ENCODE measurements around the gene USP31. TPM values are rescaled to one million over a fixed set of nuclear protein-coding genes. Genes with fewer than 3 reads are reported as not detected.

The USP31 gene
- total RNA-seq, 2 donors from 2014 or later: 16.2 to 67.3 TPM

GRCh38 chr16:23188911-23189310 lies 39.7 kb upstream of the USP31 start:
- no peaks in the 10 kb centered on the region for H3K9me3 ChIP-seq
- 79% methylated on average over 2 of the region's 2 CpGs for WGBS
- H3K36me3 ChIP-seq: no peaks in the 10 kb centered on the region
- DNase-seq (ENCODE audit: low spot score): no peak
- H3K27me3 ChIP-seq (replicated peaks; ENCODE audit: insufficient read depth): no peaks in the 10 kb centered on the region
- H3K4me3 ChIP-seq: no peak overlapping the region
- H3K27ac ChIP-seq: no peak overlapping the region
- TF ChIP-seq POLR2AphosphoS5 (IDR thresholded peaks at IDR 0.05) (no peak), POLR2A (IDR thresholded peaks at IDR 0.05) (no peak), CTCF (IDR thresholded peaks at IDR 0.05) (no peak)
- no peaks in the 10 kb centered on the region for H3K4me1 ChIP-seq (replicated peaks)
- intact Hi-C loops (cut with DNase I): no loop called here

GRCh38 chr16:23187341-23187740 lies 38.1 kb upstream of the USP31 start:
- 64% methylated on average over 3 of the region's 3 CpGs for WGBS
- no peak overlapping the region for H3K27ac ChIP-seq
- H3K27me3 ChIP-seq (replicated peaks; ENCODE audit: insufficient read depth): no peaks in the 10 kb centered on the region
- H3K36me3 ChIP-seq: no peaks in the 10 kb centered on the region
- no peak for DNase-seq (ENCODE audit: low spot score)
- no peak overlapping the region for H3K4me3 ChIP-seq
- H3K9me3 ChIP-seq: no peaks in the 10 kb centered on the region
- H3K4me1 ChIP-seq (replicated peaks): no peaks in the 10 kb centered on the region
- TF ChIP-seq CTCF (IDR thresholded peaks at IDR 0.05): no peak
- no peak for TF ChIP-seq POLR2AphosphoS5 (IDR thresholded peaks at IDR 0.05)
- no peak for TF ChIP-seq POLR2A (IDR thresholded peaks at IDR 0.05)
- intact Hi-C loops (cut with DNase I): no loop called here

DNA sequence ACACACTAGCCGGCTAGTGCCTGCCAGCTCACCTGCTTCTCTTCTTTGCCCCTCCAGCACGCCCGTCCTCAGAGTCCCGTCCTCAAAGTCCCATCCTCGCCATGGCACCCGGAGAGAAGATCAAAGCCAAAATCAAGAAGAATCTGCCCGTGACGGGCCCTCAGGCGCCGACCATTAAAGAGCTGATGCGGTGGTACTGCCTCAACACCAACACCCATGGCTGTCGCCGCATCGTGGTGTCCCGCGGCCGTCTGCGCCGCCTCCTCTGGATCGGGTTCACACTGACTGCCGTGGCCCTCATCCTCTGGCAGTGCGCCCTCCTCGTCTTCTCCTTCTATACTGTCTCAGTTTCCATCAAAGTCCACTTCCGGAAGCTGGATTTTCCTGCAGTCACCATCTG lies 36.9 kb upstream of the USP31 start:
- Histone ChIP-seq H3K4me1 (replicated peaks) (no peaks in the 10 kb centered on the region), H3K4me3 (no peak overlapping the region), H3K9me3 (no peaks in the 10 kb centered on the region), H3K36me3 (no peaks in the 10 kb centered on the region), H3K27ac (no peak overlapping the region), H3K27me3 (replicated peaks; ENCODE audit: insufficient read depth) (no peaks in the 10 kb centered on the region)
- DNase-seq (ENCODE audit: low spot score): no peak
- 85% methylated on average over 24 of the region's 24 CpGs for WGBS
- intact Hi-C loops (cut with DNase I): no loop called here
- TF ChIP-seq POLR2A (IDR thresholded peaks at IDR 0.05) (no peak), CTCF (IDR thresholded peaks at IDR 0.05) (no peak), POLR2AphosphoS5 (IDR thresholded peaks at IDR 0.05) (no peak)

DNA sequence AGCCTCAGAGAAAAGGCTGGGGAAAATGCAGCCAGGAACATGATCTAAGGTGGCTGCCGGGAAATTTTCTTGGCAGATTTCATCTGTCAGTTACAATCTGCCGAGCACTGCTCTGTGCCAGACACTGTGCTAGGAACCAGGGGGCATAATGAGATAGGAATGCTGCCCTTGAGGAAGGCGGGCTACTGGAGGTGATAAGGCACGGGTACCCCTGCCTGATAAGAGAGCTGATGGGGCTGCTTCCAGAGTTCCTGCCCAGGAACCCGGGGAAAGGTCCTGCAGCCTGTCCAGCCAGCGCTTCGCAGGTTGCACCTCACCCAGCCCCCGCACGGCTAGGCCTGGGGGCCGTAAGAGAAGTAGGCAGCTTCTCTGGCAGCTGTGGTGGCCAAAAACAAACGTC lies 36.4 kb upstream of the USP31 start:
- H3K27ac ChIP-seq: no peak overlapping the region
- H3K27me3 ChIP-seq (replicated peaks; ENCODE audit: insufficient read depth): no peaks in the 10 kb centered on the region
- intact Hi-C loops (cut with DNase I): no loop called here
- no peak for DNase-seq (ENCODE audit: low spot score)
- H3K4me1 ChIP-seq (replicated peaks): no peaks in the 10 kb centered on the region
- H3K4me3 ChIP-seq: no peak overlapping the region
- H3K36me3 ChIP-seq: no peaks in the 10 kb centered on the region
- 41% methylated on average over 11 of the region's 11 CpGs for WGBS
- TF ChIP-seq CTCF (IDR thresholded peaks at IDR 0.05): no peak
- no peak for TF ChIP-seq POLR2AphosphoS5 (IDR thresholded peaks at IDR 0.05)
- TF ChIP-seq POLR2A (IDR thresholded peaks at IDR 0.05): no peak
- no peaks in the 10 kb centered on the region for H3K9me3 ChIP-seq

GRCh38 chr16:23183543-23183862 lies 34.3 kb upstream of the USP31 start:
- WGBS: 26% methylated on average over 4 of the region's 4 CpGs
- TF ChIP-seq CTCF (IDR thresholded peaks at IDR 0.05) (no peak), POLR2AphosphoS5 (IDR thresholded peaks at IDR 0.05) (no peak), POLR2A (IDR thresholded peaks at IDR 0.05) (no peak)
- no peak for DNase-seq (ENCODE audit: low spot score)
- Histone ChIP-seq H3K4me1 (replicated peaks) (no peaks in the 10 kb centered on the region), H3K9me3 (no peaks in the 10 kb centered on the region), H3K36me3 (no peaks in the 10 kb centered on the region), H3K27me3 (replicated peaks; ENCODE audit: insufficient read depth) (no peaks in the 10 kb centered on the region), H3K4me3 (peak overlapping the region; percentile 41 to 43), H3K27ac (no peak overlapping the region)
- intact Hi-C loops (cut with DNase I): no loop called here

Data from prostate gland (tissue), 2 donors.